Stimulated activated naive CD8-positive, alpha-beta T cell treated with anti-CD3 and anti-CD28 coated beads, Interleukin-15, Interleukin-2, amounts not matched to agents 100 ng/mL and 50 ng/mL, for 24 hours (primary cell): ENCODE measurements around the gene CDHR3.
"Not testable (repeated sequence)": the region's sequence is repeated elsewhere in the genome, so short reads cannot be mapped to it uniquely, and the experiment has no call there.

ENCODE experiments used
- H3K27ac Mint-ChIP-seq: one replicate; pipeline ENCODE4 v1.8.0; 2021; ENCODE audit warnings: mild to moderate bottlenecking, mixed read lengths
- H3K27me3 Mint-ChIP-seq: one replicate; pipeline ENCODE4 v1.8.0; 2021; ENCODE audit warnings: mixed read lengths
- H3K36me3 Mint-ChIP-seq: one replicate; pipeline ENCODE4 v1.8.0; 2021; ENCODE audit warnings: low read depth, mixed read lengths
- H3K4me1 Mint-ChIP-seq: one replicate; pipeline ENCODE4 v1.8.0; 2021; ENCODE audit warnings: low read depth, mixed read lengths
- H3K4me3 Mint-ChIP-seq: one replicate; pipeline ENCODE4 v1.8.0; 2021; ENCODE audit warnings: mild to moderate bottlenecking, mixed read lengths
- H3K9me3 Mint-ChIP-seq: one replicate; pipeline ENCODE4 v1.8.0; 2021; ENCODE audit warnings: mixed read lengths

Gene CDHR3

GRCh38 chr7:105945848-105946247 lies 17.2 kb upstream of the CDHR3 start:
- no peaks in the 10 kb centered on the region for H3K4me1 Mint-ChIP-seq
- no peak overlapping the region for H3K27ac Mint-ChIP-seq
- H3K36me3 Mint-ChIP-seq: no peaks in the 10 kb centered on the region
- H3K4me3 Mint-ChIP-seq: no peak overlapping the region
- no peaks in the 10 kb centered on the region for H3K9me3 Mint-ChIP-seq
- H3K27me3 Mint-ChIP-seq: no peaks in the 10 kb centered on the region

DNA sequence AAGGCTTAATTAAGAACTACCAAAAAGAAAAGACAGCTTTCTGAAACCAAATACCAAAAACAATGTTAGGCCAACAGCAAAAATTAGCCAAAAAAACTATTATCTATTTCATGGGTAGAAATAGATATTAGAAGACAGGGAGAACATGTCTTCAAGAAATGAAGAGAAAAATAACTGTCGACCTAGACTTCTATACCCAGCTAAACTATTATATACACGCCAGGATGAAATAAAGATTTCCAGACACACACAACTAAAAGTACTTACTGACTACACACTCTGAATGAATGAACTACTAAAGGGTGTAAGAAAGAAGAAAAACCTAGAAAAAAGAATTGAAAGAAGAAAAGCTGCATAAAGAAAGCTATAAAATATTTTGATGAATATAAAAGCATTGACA lies 11.5 kb upstream of the CDHR3 start:
- no peak overlapping the region for H3K4me3 Mint-ChIP-seq
- peaks cover 17% of the 10 kb centered on the region for H3K27me3 Mint-ChIP-seq
- peaks cover 16% of the 10 kb centered on the region for H3K9me3 Mint-ChIP-seq
- no peaks in the 10 kb centered on the region for H3K4me1 Mint-ChIP-seq
- no peak overlapping the region for H3K27ac Mint-ChIP-seq
- H3K36me3 Mint-ChIP-seq: no peaks in the 10 kb centered on the region

DNA sequence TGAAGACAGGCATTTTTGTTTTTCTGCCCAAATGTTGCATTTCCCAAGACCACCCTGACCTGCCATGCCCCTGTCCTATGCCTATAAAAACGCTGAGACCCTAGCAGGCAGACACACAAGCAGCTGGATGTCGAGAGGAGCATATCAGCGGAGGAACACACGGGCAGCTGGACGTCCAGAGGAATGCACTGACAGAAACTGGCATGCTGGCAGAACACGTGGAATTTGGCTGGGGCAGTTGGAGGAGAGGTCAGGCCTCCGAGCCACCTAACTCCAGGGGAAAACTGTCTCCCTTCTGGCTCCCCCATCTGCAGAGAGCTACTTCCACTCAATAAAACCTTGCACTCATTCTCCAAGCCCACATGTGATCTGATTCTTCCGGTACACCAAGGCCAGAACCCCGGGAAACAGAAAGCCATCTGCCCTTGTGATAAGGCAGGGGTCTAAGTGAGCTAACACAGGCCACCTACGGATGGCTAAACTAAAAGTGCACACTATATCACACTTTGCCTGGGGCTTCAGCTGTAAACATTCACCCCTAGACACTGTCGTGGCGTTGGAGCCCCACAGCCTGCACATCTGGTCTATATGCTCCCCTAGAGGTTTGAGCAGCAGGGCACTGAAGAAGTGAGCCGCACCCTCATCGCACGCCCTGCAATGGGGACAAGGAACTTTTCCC lies 10.0 kb upstream of the CDHR3 start:
- H3K9me3 Mint-ChIP-seq: peaks cover 16% of the 10 kb centered on the region
- H3K27me3 Mint-ChIP-seq: peaks cover 18% of the 10 kb centered on the region
- H3K36me3 Mint-ChIP-seq: no peaks in the 10 kb centered on the region
- H3K27ac Mint-ChIP-seq: no peak overlapping the region
- H3K4me1 Mint-ChIP-seq: no peaks in the 10 kb centered on the region
- H3K4me3 Mint-ChIP-seq: no peak overlapping the region

- H3K36me3 Mint-ChIP-seq: no peaks in the 10 kb centered on the region
These were observed 8.4 kb upstream of the CDHR3 start for GRCh38 chr7:105954711-105955110.

DNA sequence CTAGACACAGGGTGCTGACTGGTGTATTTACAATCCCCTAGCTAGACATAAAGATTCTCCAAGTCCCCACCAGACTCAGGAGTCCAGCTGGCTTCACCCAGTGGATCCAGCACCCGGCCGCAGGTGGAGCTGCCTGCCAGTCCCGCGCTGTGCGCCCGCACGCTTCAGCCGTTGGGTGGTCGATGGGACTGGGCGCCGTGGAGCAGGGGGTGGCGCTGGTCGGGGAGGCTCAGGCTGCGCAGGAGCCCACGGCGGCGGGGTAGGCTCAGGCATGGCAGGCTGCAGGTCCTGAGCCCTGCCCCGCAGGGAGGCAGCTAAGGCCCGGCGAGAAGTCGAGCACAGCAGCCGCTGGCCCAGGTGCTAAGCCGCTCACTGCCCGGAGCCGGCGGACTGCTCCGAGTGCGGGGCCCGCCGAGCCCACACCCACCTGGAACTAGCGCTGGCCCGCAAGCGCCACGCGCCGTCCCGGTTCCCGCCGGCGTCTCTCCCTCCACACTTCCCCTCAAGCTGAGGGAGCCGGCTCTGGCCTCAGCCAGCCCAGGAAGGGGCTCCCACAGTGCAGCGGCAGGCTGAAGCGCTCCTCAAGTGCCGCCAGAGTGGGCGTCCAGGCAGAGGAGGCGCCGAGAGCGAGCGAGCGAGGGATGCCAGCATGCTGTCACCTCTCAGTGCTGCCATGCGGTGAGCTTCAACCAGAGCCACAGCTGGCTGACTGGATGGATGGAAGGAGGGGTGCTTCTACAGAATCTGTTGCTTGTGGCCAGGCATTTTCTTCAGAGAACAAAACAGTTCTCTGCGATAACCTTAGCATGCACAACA lies 7.2 kb upstream of the CDHR3 start:
- not testable (repeated sequence) for H3K36me3 Mint-ChIP-seq, H3K27ac Mint-ChIP-seq, H3K4me3 Mint-ChIP-seq, H3K4me1 Mint-ChIP-seq
- H3K27me3 Mint-ChIP-seq: peaks cover 18% of the 10 kb centered on the region
- H3K9me3 Mint-ChIP-seq: peaks cover 16% of the 10 kb centered on the region

More at GRCh38 chr7:105954711-105955110, 8.4 kb upstream of the CDHR3 start:
- Mint-ChIP-seq H3K4me3 (no peak overlapping the region), H3K4me1 (no peaks in the 10 kb centered on the region), H3K27ac (no peak overlapping the region), H3K9me3 (peaks cover 16% of the 10 kb centered on the region), H3K27me3 (peaks cover 18% of the 10 kb centered on the region)

- Mint-ChIP-seq H3K4me3 (no peak overlapping the region), H3K36me3 (no peaks in the 10 kb centered on the region), H3K4me1 (no peaks in the 10 kb centered on the region), H3K27me3 (peaks cover 14% of the 10 kb centered on the region), H3K9me3 (peaks cover 8% of the 10 kb centered on the region), H3K27ac (no peak overlapping the region)
These were observed 5.1 kb upstream of the CDHR3 start for GRCh38 chr7:105958012-105958411.

GRCh38 chr7:105962353-105962752 lies 711 bp upstream of the CDHR3 start:
- Mint-ChIP-seq H3K4me3 (no peak overlapping the region), H3K27ac (no peak overlapping the region), H3K9me3 (no peaks in the 10 kb centered on the region), H3K4me1 (no peaks in the 10 kb centered on the region), H3K36me3 (no peaks in the 10 kb centered on the region), H3K27me3 (no peaks in the 10 kb centered on the region)

- no peaks in the 10 kb centered on the region for H3K27me3 Mint-ChIP-seq
- H3K4me1 Mint-ChIP-seq: no peaks in the 10 kb centered on the region
- H3K36me3 Mint-ChIP-seq: no peaks in the 10 kb centered on the region
- no peak overlapping the region for H3K27ac Mint-ChIP-seq
- H3K9me3 Mint-ChIP-seq: no peaks in the 10 kb centered on the region
- H3K4me3 Mint-ChIP-seq: no peak overlapping the region
These were observed 8.8 kb downstream of the CDHR3 start for GRCh38 chr7:105971845-105972244.

- Mint-ChIP-seq H3K27ac (no peak overlapping the region), H3K9me3 (no peaks in the 10 kb centered on the region), H3K27me3 (no peaks in the 10 kb centered on the region), H3K4me3 (no peak overlapping the region), H3K4me1 (no peaks in the 10 kb centered on the region), H3K36me3 (no peaks in the 10 kb centered on the region)
These were observed 9.2 kb downstream of the CDHR3 start for GRCh38 chr7:105972276-105972675.

- H3K27ac Mint-ChIP-seq: no peak overlapping the region
- H3K27me3 Mint-ChIP-seq: no peaks in the 10 kb centered on the region
- no peaks in the 10 kb centered on the region for H3K9me3 Mint-ChIP-seq
- H3K4me1 Mint-ChIP-seq: no peaks in the 10 kb centered on the region
- H3K4me3 Mint-ChIP-seq: no peak overlapping the region
- no peaks in the 10 kb centered on the region for H3K36me3 Mint-ChIP-seq
These were observed 11.4 kb downstream of the CDHR3 start for GRCh38 chr7:105974471-105974870.

DNA sequence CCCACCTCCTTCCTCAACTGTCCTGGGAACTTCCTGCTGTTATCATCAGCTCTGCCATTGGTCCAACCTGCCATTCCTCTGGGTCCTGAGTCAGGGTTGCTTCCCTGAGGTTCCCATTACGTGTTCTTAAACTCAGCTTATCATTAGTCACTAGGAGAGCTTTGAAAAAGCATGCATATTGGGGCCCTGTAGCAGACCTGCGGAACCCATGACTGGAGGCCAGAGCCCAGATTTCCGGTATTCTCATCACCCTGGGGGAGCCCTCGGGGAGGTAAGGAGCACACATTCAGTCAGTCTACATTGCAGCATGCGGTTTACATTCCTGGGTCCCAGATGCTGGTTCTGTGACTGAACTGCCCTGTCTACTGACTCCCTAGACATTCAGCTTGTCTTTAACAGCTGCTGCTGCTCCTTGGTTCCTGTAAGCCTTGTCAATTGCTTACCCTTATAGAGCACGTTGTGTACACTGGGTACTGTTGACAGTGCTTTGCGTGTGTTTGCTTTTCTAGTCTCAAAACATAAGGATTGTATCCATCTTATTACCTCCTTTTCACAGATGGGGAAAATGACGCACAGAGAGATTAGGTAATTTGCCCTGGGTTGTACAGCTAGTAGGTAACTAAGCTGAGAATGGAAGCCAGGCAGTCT lies 12.8 kb downstream of the CDHR3 start:
- Mint-ChIP-seq H3K27ac (no peak overlapping the region), H3K4me1 (no peaks in the 10 kb centered on the region), H3K27me3 (no peaks in the 10 kb centered on the region), H3K4me3 (no peak overlapping the region), H3K36me3 (no peaks in the 10 kb centered on the region), H3K9me3 (no peaks in the 10 kb centered on the region)

- no peaks in the 10 kb centered on the region for H3K9me3 Mint-ChIP-seq
- H3K27me3 Mint-ChIP-seq: peaks cover 4% of the 10 kb centered on the region
- no peak overlapping the region for H3K27ac Mint-ChIP-seq
- no peaks in the 10 kb centered on the region for H3K36me3 Mint-ChIP-seq
- no peak overlapping the region for H3K4me3 Mint-ChIP-seq
- H3K4me1 Mint-ChIP-seq: no peaks in the 10 kb centered on the region
These were observed 13.8 kb downstream of the CDHR3 start for GRCh38 chr7:105976868-105977267.

- H3K36me3 Mint-ChIP-seq: no peaks in the 10 kb centered on the region
- no peaks in the 10 kb centered on the region for H3K4me1 Mint-ChIP-seq
- peaks cover 7% of the 10 kb centered on the region for H3K27me3 Mint-ChIP-seq
- H3K4me3 Mint-ChIP-seq: no peak overlapping the region
- H3K9me3 Mint-ChIP-seq: no peaks in the 10 kb centered on the region
- no peak overlapping the region for H3K27ac Mint-ChIP-seq
These were observed 15.0 kb downstream of the CDHR3 start for GRCh38 chr7:105978035-105978434.

- no peaks in the 10 kb centered on the region for H3K9me3 Mint-ChIP-seq
These were observed 15.9 kb downstream of the CDHR3 start for GRCh38 chr7:105978974-105979373.

DNA sequence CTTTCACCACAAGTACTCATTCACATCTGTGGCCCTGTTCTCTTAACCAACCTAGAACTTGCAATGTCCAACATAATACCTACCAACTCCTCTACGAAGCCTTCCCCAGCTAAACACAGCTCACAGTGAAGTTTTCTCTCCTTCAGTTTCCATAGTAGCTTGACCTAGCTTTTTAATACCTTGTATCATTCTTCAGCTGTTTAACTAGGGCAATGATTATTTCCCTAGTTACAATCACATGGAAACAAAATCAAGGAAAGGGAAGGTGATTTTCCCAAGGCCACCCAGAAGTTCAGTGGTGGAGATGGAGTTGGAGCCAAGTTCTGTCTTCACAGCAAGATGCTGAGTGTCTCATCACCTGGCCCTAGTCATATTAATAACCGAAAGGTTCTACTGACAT lies 16.3 kb downstream of the CDHR3 start:
- peaks cover 12% of the 10 kb centered on the region for H3K27me3 Mint-ChIP-seq
- H3K4me3 Mint-ChIP-seq: no peak overlapping the region
- H3K27ac Mint-ChIP-seq: no peak overlapping the region
- no peaks in the 10 kb centered on the region for H3K4me1 Mint-ChIP-seq
- no peaks in the 10 kb centered on the region for H3K36me3 Mint-ChIP-seq
- H3K9me3 Mint-ChIP-seq: no peaks in the 10 kb centered on the region

More at GRCh38 chr7:105978974-105979373, 15.9 kb downstream of the CDHR3 start:
- H3K4me3 Mint-ChIP-seq: no peak overlapping the region
- H3K27me3 Mint-ChIP-seq: peaks cover 9% of the 10 kb centered on the region
- H3K36me3 Mint-ChIP-seq: no peaks in the 10 kb centered on the region
- H3K27ac Mint-ChIP-seq: no peak overlapping the region
- no peaks in the 10 kb centered on the region for H3K4me1 Mint-ChIP-seq
